HPDE6-E6E7 (cell line): ENCODE measurements around the gene SAXO1.

Experiments
- DNase-seq: peaks from one replicate; pipeline ENCODE4 v3.0.0; 2011; ENCODE audit warnings: missing footprints; ENCODE audit errors: extremely low spot score

The SAXO1 gene

GRCh38 chr9:18877984-18878383 is 155.0 kb downstream of the SAXO1 start:
- no peak for DNase-seq
